T1000 (cell line): Measurements from ENCODE around the gene C14orf132.

Source experiments
- DNase-seq: peaks from one replicate; lab custom pipeline; 2025; ENCODE audit warnings: mixed read lengths; lab: John Stamatoyannopoulos, UW

The C14orf132 gene

GRCh38 chr14:96119947-96120346 lies 80.8 kb downstream of the C14orf132 start:
- no peak for DNase-seq

GRCh38 chr14:96120392-96120791 lies 81.2 kb downstream of the C14orf132 start:
- DNase-seq: no peak

GRCh38 chr14:96120941-96121340 lies 81.8 kb downstream of the C14orf132 start:
- no peak for DNase-seq

GRCh38 chr14:96121660-96122395 lies 82.7 kb downstream of the C14orf132 start:
- peak; percentile 32 for DNase-seq

GRCh38 chr14:96122496-96122895 lies 83.3 kb downstream of the C14orf132 start:
- peak; percentile 75 for DNase-seq

GRCh38 chr14:96125536-96125935 lies 86.4 kb downstream of the C14orf132 start:
- DNase-seq: no peak

- no peak for DNase-seq
Measured at GRCh38 chr14:96126339-96126782, 87.2 kb downstream of the C14orf132 start.

- no peak for DNase-seq
Measured at GRCh38 chr14:96126783-96127271, 87.7 kb downstream of the C14orf132 start.

GRCh38 chr14:96129128-96129736 lies 90.1 kb downstream of the C14orf132 start:
- DNase-seq: no peak

- no peak for DNase-seq
Measured at GRCh38 chr14:96130391-96130790, 91.2 kb downstream of the C14orf132 start.

- no peak for DNase-seq
Measured at GRCh38 chr14:96130854-96131253, 91.7 kb downstream of the C14orf132 start.

GRCh38 chr14:96131836-96132235 lies 92.7 kb downstream of the C14orf132 start:
- DNase-seq: no peak

- DNase-seq: no peak
Measured at GRCh38 chr14:96134508-96134907, 95.3 kb downstream of the C14orf132 start.

GRCh38 chr14:96135285-96135684 lies 96.1 kb downstream of the C14orf132 start:
- DNase-seq: no peak

- DNase-seq: no peak
Measured at GRCh38 chr14:96136371-96137005, 97.3 kb downstream of the C14orf132 start.

- DNase-seq: no peak
Measured at GRCh38 chr14:96138241-96138640, 99.1 kb downstream of the C14orf132 start.

GRCh38 chr14:96139169-96139568 lies 100.0 kb downstream of the C14orf132 start:
- DNase-seq: no peak

- DNase-seq: no peak
Measured at GRCh38 chr14:96139879-96140278, 100.7 kb downstream of the C14orf132 start.

GRCh38 chr14:96140952-96141351 lies 101.8 kb downstream of the C14orf132 start:
- DNase-seq: no peak
